ENCODE data around the gene C1R. TPM values are rescaled to one million over a fixed set of nuclear protein-coding genes. Genes with fewer than 3 reads are reported as not detected.

C1R gene
- total RNA-seq, 1 donor from 2014 or later: 35.1 TPM

GRCh38 chr12:7066596-7066995 lies 25.6 kb downstream of the C1R start:
- Mint-ChIP-seq H3K4me1 (ENCODE audit: unreplicated experiment) (peaks cover 10% of the 10 kb centered on the region), H3K9me3 (ENCODE audit: unreplicated experiment) (no peaks in the 10 kb centered on the region), H3K36me3 (ENCODE audit: unreplicated experiment) (no peaks in the 10 kb centered on the region), H3K4me3 (ENCODE audit: unreplicated experiment) (no peak overlapping the region), H3K27me3 (ENCODE audit: unreplicated experiment) (peaks cover 15% of the 10 kb centered on the region), H3K27ac (ENCODE audit: unreplicated experiment) (no peak overlapping the region)
- TF ChIP-seq, protein P1, sequence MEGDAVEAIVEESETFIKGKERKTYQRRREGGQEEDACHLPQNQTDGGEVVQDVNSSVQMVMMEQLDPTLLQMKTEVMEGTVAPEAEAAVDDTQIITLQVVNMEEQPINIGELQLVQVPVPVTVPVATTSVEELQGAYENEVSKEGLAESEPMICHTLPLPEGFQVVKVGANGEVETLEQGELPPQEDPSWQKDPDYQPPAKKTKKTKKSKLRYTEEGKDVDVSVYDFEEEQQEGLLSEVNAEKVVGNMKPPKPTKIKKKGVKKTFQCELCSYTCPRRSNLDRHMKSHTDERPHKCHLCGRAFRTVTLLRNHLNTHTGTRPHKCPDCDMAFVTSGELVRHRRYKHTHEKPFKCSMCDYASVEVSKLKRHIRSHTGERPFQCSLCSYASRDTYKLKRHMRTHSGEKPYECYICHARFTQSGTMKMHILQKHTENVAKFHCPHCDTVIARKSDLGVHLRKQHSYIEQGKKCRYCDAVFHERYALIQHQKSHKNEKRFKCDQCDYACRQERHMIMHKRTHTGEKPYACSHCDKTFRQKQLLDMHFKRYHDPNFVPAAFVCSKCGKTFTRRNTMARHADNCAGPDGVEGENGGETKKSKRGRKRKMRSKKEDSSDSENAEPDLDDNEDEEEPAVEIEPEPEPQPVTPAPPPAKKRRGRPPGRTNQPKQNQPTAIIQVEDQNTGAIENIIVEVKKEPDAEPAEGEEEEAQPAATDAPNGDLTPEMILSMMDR (IDR thresholded peaks at IDR 0.05): no peak
- DNase-seq (ENCODE audit: extremely low spot score, unreplicated experiment): no peak

DNA sequence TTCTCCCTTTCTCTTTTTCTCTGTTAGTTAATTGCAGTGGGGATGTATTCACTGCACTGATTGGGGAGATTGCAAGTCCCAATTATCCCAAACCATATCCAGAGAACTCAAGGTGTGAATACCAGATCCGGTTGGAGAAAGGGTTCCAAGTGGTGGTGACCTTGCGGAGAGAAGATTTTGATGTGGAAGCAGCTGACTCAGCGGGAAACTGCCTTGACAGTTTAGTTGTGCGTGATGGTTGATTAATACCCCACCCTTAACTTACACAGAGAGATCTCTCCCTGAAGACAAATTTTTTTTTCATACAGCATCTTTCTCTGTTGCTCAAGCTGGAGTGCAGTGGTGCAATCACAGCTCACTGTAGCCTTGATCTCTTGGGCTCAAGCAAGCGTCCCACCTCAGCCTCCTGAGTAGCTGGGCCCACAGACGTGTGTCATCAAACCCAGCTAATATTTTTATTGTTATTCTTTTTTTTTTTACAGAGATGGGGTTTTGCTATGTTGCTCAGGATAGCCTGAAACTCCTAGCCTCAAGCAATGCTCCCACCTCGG lies 27.1 kb downstream of the C1R start:
- H3K9me3 Mint-ChIP-seq (ENCODE audit: unreplicated experiment): no peaks in the 10 kb centered on the region
- peaks cover 20% of the 10 kb centered on the region for H3K4me1 Mint-ChIP-seq (ENCODE audit: unreplicated experiment)
- no peak overlapping the region for H3K4me3 Mint-ChIP-seq (ENCODE audit: unreplicated experiment)
- no peak for DNase-seq (ENCODE audit: extremely low spot score, unreplicated experiment)
- H3K36me3 Mint-ChIP-seq (ENCODE audit: unreplicated experiment): no peaks in the 10 kb centered on the region
- H3K27ac Mint-ChIP-seq (ENCODE audit: unreplicated experiment): no peak overlapping the region
- H3K27me3 Mint-ChIP-seq (ENCODE audit: unreplicated experiment): peaks cover 12% of the 10 kb centered on the region
- TF ChIP-seq, protein P1 (IDR thresholded peaks at IDR 0.05): no peak

DNA sequence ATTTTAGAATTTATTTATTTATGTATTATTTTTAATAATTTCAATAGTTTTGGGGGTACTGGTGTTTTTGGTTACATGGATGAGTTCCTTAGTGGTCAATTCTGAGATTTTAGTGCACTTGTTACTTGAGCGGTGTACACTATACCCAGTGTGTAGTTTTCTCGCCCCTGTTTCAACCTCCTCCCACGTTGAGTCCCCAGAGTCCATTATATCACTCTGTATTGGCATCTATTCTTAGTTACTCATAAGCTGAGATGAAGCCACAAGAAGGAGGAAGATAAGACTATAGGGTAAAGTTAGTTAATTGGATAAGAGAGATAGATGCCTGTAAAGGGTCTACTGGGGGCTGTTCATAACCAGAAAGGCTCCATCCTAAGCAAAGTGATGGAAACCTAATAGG lies 27.7 kb downstream of the C1R start:
- Mint-ChIP-seq H3K27me3 (ENCODE audit: unreplicated experiment) (peaks cover 12% of the 10 kb centered on the region), H3K27ac (ENCODE audit: unreplicated experiment) (no peak overlapping the region), H3K4me3 (ENCODE audit: unreplicated experiment) (no peak overlapping the region), H3K9me3 (ENCODE audit: unreplicated experiment) (no peaks in the 10 kb centered on the region), H3K4me1 (ENCODE audit: unreplicated experiment) (peaks cover 26% of the 10 kb centered on the region), H3K36me3 (ENCODE audit: unreplicated experiment) (no peaks in the 10 kb centered on the region)
- DNase-seq (ENCODE audit: extremely low spot score, unreplicated experiment): no peak
- TF ChIP-seq, protein P1 (IDR thresholded peaks at IDR 0.05): no peak

GRCh38 chr12:7061596-7061995 lies 30.6 kb downstream of the C1R start:
- Mint-ChIP-seq H3K27ac (ENCODE audit: unreplicated experiment) (no peak overlapping the region), H3K9me3 (ENCODE audit: unreplicated experiment) (no peaks in the 10 kb centered on the region), H3K36me3 (ENCODE audit: unreplicated experiment) (no peaks in the 10 kb centered on the region), H3K27me3 (ENCODE audit: unreplicated experiment) (peaks cover 17% of the 10 kb centered on the region), H3K4me3 (ENCODE audit: unreplicated experiment) (no peak overlapping the region), H3K4me1 (ENCODE audit: unreplicated experiment) (peaks cover 19% of the 10 kb centered on the region)
- DNase-seq (ENCODE audit: extremely low spot score, unreplicated experiment): no peak
- TF ChIP-seq, protein P1 (IDR thresholded peaks at IDR 0.05): no peak

- Mint-ChIP-seq H3K4me1 (ENCODE audit: unreplicated experiment) (peaks cover 19% of the 10 kb centered on the region), H3K9me3 (ENCODE audit: unreplicated experiment) (no peaks in the 10 kb centered on the region), H3K27ac (ENCODE audit: unreplicated experiment) (no peak overlapping the region), H3K27me3 (ENCODE audit: unreplicated experiment) (peaks cover 18% of the 10 kb centered on the region), H3K36me3 (ENCODE audit: unreplicated experiment) (no peaks in the 10 kb centered on the region), H3K4me3 (ENCODE audit: unreplicated experiment) (no peak overlapping the region)
- DNase-seq (ENCODE audit: extremely low spot score, unreplicated experiment): no peak
- TF ChIP-seq, protein P1 (IDR thresholded peaks at IDR 0.05): no peak
Observed at GRCh38 chr12:7061138-7061537, 31.1 kb downstream of the C1R start.
